ENCODE results near the gene EEFSEC.

The EEFSEC gene

DNA sequence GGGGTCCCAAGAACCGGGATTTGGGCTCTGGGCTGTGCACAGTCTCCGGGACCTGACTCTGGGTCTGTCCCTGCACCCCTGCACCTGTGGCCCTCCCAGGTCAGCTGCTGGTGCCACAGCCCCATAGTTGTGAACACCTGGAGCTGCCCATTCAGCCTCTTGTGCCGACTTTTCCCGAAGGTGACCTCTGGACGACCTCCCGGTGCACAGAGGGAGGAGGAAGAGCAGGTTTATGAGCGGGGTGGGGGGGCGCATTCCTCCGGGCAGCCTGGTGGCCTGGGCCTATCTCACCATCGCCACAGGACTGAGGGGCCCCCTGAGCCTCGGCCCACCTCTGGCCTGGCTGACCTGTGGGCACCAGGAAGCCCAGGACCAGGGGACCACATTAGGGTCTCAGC lies 268.2 kb downstream of the EEFSEC start:
- no peaks in the 10 kb centered on the region for H3K27me3 ChIP-seq (replicated peaks; ENCODE audit: control insufficient read depth, insufficient read depth, low read length)
- no peaks in the 10 kb centered on the region for H3K36me3 ChIP-seq (ENCODE audit: control insufficient read depth, insufficient read depth, low read length)
- H3K4me3 ChIP-seq (replicated peaks; ENCODE audit: low read depth, low read length), result no peak overlapping the region
- TF ChIP-seq, protein P1, sequence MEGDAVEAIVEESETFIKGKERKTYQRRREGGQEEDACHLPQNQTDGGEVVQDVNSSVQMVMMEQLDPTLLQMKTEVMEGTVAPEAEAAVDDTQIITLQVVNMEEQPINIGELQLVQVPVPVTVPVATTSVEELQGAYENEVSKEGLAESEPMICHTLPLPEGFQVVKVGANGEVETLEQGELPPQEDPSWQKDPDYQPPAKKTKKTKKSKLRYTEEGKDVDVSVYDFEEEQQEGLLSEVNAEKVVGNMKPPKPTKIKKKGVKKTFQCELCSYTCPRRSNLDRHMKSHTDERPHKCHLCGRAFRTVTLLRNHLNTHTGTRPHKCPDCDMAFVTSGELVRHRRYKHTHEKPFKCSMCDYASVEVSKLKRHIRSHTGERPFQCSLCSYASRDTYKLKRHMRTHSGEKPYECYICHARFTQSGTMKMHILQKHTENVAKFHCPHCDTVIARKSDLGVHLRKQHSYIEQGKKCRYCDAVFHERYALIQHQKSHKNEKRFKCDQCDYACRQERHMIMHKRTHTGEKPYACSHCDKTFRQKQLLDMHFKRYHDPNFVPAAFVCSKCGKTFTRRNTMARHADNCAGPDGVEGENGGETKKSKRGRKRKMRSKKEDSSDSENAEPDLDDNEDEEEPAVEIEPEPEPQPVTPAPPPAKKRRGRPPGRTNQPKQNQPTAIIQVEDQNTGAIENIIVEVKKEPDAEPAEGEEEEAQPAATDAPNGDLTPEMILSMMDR (IDR thresholded peaks at IDR 0.05; ENCODE audit: insufficient read depth, low read length, poor library complexity, severe bottlenecking), result no peak
- DNase-seq (ENCODE audit: extremely low read depth, insufficient read length), result no peak

DNA sequence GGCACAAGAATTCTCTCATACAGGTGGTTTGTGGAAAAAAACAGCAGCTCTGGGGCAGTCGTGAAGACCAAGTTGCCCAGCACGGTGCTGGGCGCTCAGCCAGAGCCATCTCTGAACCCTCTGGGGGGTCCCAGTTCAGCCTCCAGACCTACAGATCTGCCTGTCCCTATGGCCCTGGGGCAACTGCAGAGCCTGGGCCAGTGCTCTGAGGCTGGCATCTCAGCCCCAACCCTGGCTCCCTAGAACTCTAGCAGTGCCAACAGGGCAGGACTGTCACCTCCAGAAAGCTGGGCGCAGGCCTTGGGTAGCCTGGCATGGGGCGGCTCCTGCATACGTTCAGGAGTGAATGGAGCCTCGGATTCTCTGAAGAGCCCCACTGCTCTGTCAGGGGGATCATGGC lies 268.7 kb downstream of the EEFSEC start:
- Histone ChIP-seq H3K27me3 (replicated peaks; ENCODE audit: control insufficient read depth, insufficient read depth, low read length) (no peaks in the 10 kb centered on the region), H3K36me3 (ENCODE audit: control insufficient read depth, insufficient read depth, low read length) (no peaks in the 10 kb centered on the region), H3K4me3 (replicated peaks; ENCODE audit: low read depth, low read length) (no peak overlapping the region)
- TF ChIP-seq, protein P1 (IDR thresholded peaks at IDR 0.05; ENCODE audit: insufficient read depth, low read length, poor library complexity, severe bottlenecking), result no peak
- DNase-seq (ENCODE audit: extremely low read depth, insufficient read length), result no peak

DNA sequence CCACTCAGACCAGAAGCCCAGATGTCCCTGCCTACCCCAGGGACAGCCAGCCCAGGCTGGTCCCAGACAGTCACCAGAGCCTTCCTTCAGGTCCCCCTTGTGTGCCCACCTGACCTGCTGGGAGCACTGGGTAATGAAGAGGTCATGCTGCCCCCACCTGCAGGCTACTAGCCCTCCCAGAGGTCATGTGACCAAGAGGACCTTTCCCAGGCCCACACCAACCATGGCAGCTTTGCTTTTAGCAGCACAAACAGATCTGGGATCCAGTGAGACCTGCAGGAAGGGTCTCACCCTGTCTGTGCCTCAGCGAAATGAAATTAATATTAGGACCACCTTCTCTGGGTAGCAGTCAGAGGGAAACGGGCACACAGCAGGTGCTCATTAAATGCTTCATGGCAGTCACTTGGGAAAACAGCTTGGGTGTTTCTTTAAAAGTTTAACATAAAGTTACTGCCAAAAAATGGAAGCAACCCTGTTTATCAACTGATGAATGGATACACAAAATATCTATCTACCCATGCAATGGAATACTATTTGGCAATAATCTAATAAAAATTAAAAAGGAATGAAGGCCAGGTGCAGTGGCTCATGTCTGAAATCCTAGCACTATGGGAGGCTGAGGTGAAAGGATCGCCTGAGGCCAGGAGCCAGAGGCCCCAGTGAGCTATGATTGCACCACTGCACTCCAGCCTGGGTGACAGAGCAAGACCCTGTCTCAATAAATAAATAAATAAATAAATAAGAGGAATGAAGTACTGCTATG lies 269.7 kb downstream of the EEFSEC start:
- H3K36me3 ChIP-seq (ENCODE audit: control insufficient read depth, insufficient read depth, low read length), result no peaks in the 10 kb centered on the region
- no peak for DNase-seq (ENCODE audit: extremely low read depth, insufficient read length)
- TF ChIP-seq, protein P1 (IDR thresholded peaks at IDR 0.05; ENCODE audit: insufficient read depth, low read length, poor library complexity, severe bottlenecking), result no peak

DNA sequence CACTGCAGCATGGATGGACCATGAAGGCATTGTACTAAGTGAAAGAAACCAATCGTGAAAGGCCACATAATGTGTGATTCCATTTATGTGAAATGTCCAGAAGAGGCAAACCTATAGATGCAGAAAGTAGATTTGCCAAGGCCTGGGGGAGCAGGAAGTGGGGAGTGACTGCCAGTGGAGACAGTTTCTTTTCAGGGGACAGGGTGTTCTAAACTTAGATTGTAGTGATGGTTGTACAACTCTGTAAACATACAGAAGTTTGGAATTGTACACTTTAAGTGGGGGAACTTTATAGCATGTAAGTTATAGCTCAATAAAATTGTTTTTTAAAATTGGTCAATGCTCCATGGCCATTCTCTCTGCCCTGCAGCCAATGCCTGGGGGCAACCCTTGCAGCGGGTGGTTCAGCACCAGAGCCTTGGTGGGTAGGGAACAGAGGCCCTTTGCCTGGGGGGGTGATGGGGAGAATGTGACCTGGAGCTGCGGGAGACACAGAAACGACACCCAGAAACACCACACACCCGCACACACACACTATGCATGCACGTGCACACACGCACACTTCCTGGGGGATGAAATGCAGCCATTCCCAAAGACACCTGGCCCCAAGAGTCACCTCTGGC lies 270.4 kb downstream of the EEFSEC start:
- no peak for DNase-seq (ENCODE audit: extremely low read depth, insufficient read length)
- Histone ChIP-seq H3K36me3 (ENCODE audit: control insufficient read depth, insufficient read depth, low read length) (no peaks in the 10 kb centered on the region), H3K27me3 (replicated peaks; ENCODE audit: control insufficient read depth, insufficient read depth, low read length) (no peaks in the 10 kb centered on the region; the same call in 1 of the 2 replicates), H3K4me3 (replicated peaks; ENCODE audit: low read depth, low read length) (no peak overlapping the region)
- TF ChIP-seq, protein P1 (IDR thresholded peaks at IDR 0.05; ENCODE audit: insufficient read depth, low read length, poor library complexity, severe bottlenecking), result no peak

More for the DNA sequence above, 269.7 kb downstream of the EEFSEC start:
- H3K27me3 ChIP-seq (replicated peaks; ENCODE audit: control insufficient read depth, insufficient read depth, low read length), result no peaks in the 10 kb centered on the region
- no peak overlapping the region for H3K4me3 ChIP-seq (replicated peaks; ENCODE audit: low read depth, low read length)

DNA sequence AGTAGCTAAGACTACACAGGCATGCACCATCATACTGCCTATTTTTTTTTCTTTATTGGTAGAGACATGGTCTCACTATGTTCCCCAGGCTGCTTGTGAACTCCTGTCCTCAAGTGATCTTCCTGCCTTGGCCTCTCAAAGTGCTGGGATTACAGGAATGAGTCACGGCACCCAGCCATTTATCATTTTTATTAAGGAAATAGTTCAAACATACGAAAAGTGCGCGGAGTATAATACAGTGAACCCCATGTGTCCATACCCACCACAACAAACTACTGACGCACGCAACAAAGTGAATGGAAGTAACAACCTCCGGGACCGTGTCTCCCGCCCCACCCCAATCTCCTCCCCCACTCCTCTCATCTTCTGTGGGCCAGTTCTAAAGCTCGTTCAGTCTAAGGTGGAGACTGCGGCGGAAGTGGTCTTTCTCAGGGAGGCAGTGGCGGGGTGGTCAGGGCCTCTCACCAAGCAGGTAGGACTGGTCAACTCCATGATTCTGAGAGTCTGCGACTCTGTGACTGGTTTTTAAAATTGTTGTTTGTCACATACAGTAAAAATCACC lies 271.3 kb downstream of the EEFSEC start:
- H3K27me3 ChIP-seq (replicated peaks; ENCODE audit: control insufficient read depth, insufficient read depth, low read length), result no peaks in the 10 kb centered on the region; the same call in 1 of the 2 replicates
- no peak for DNase-seq (ENCODE audit: extremely low read depth, insufficient read length)
- H3K4me3 ChIP-seq (replicated peaks; ENCODE audit: low read depth, low read length), result no peak overlapping the region
- H3K36me3 ChIP-seq (ENCODE audit: control insufficient read depth, insufficient read depth, low read length), result no peaks in the 10 kb centered on the region
- TF ChIP-seq, protein P1 (IDR thresholded peaks at IDR 0.05; ENCODE audit: insufficient read depth, low read length, poor library complexity, severe bottlenecking), result no peak
